ENCODE data around the gene ICA1L. TPM values are rescaled to one million over a fixed set of nuclear protein-coding genes. Genes with fewer than 3 reads are reported as not detected.
"Not testable (repeated sequence)": the region's sequence is repeated elsewhere in the genome, so short reads cannot be mapped to it uniquely, and the experiment has no call there.

The ICA1L gene
- total RNA-seq, 1 experiment from 2014 or later = 11.0 TPM

- in situ Hi-C loops (cut with HindIII; ENCODE audit: low pct_unique_long_range_greater_than_20kb, low sequenced_read_pairs) = no loop called here
These were observed 62.8 kb downstream of the ICA1L start for GRCh38 chr2:202808754-202809153.

GRCh38 chr2:202807431-202808138 lies 64.0 kb downstream of the ICA1L start:
- DNase-seq (ENCODE audit: low read depth) = peak; percentile 87
- in situ Hi-C loops (cut with HindIII; ENCODE audit: low pct_unique_long_range_greater_than_20kb, low sequenced_read_pairs) = not testable (repeated sequence)

More at GRCh38 chr2:202808754-202809153, 62.8 kb downstream of the ICA1L start:
- no peak for DNase-seq (ENCODE audit: low read depth)

GRCh38 chr2:202805911-202806310 lies 65.7 kb downstream of the ICA1L start:
- in situ Hi-C loops (cut with HindIII; ENCODE audit: low pct_unique_long_range_greater_than_20kb, low sequenced_read_pairs); DNase-seq (ENCODE audit: low read depth): not testable (repeated sequence)

GRCh38 chr2:202797944-202798343 lies 73.6 kb downstream of the ICA1L start:
- no peak for DNase-seq (ENCODE audit: low read depth)
- in situ Hi-C loops (cut with HindIII; ENCODE audit: low pct_unique_long_range_greater_than_20kb, low sequenced_read_pairs) = no loop called here

GRCh38 chr2:202790676-202791075 lies 80.9 kb downstream of the ICA1L start:
- no peak for DNase-seq (ENCODE audit: low read depth)
- in situ Hi-C loops (cut with HindIII; ENCODE audit: low pct_unique_long_range_greater_than_20kb, low sequenced_read_pairs) = no loop called here

- in situ Hi-C loops (cut with HindIII; ENCODE audit: low pct_unique_long_range_greater_than_20kb, low sequenced_read_pairs) = no loop called here
- DNase-seq (ENCODE audit: low read depth) = no peak
These were observed 84.7 kb downstream of the ICA1L start for GRCh38 chr2:202786842-202787241.

GRCh38 chr2:202782940-202783558 lies 88.5 kb downstream of the ICA1L start:
- DNase-seq (ENCODE audit: low read depth) = no peak
- in situ Hi-C loops (cut with HindIII; ENCODE audit: low pct_unique_long_range_greater_than_20kb, low sequenced_read_pairs) = no loop called here

GRCh38 chr2:202780514-202781021 lies 91.0 kb downstream of the ICA1L start:
- DNase-seq (ENCODE audit: low read depth) = peak; percentile 69
- in situ Hi-C loops (cut with HindIII; ENCODE audit: low pct_unique_long_range_greater_than_20kb, low sequenced_read_pairs) = no loop called here

- in situ Hi-C loops (cut with HindIII; ENCODE audit: low pct_unique_long_range_greater_than_20kb, low sequenced_read_pairs) = no loop called here
- DNase-seq (ENCODE audit: low read depth) = no peak
These were observed 93.3 kb downstream of the ICA1L start for GRCh38 chr2:202778217-202778616.

- DNase-seq (ENCODE audit: low read depth) = no peak
- in situ Hi-C loops (cut with HindIII; ENCODE audit: low pct_unique_long_range_greater_than_20kb, low sequenced_read_pairs) = no loop called here
These were observed 97.5 kb downstream of the ICA1L start for GRCh38 chr2:202774104-202774503.

- in situ Hi-C loops (cut with HindIII; ENCODE audit: low pct_unique_long_range_greater_than_20kb, low sequenced_read_pairs) = no loop called here
- no peak for DNase-seq (ENCODE audit: low read depth)
These were observed 98.1 kb downstream of the ICA1L start for GRCh38 chr2:202773301-202773973.

- in situ Hi-C loops (cut with HindIII; ENCODE audit: low pct_unique_long_range_greater_than_20kb, low sequenced_read_pairs) = no loop called here
- no peak for DNase-seq (ENCODE audit: low read depth)
These were observed 99.7 kb downstream of the ICA1L start for GRCh38 chr2:202771741-202772460.

GRCh38 chr2:202771336-202771735 lies 100.2 kb downstream of the ICA1L start:
- no peak for DNase-seq (ENCODE audit: low read depth)
- in situ Hi-C loops (cut with HindIII; ENCODE audit: low pct_unique_long_range_greater_than_20kb, low sequenced_read_pairs) = no loop called here

- in situ Hi-C loops (cut with HindIII; ENCODE audit: low pct_unique_long_range_greater_than_20kb, low sequenced_read_pairs) = no loop called here
These were observed 102.4 kb downstream of the ICA1L start for GRCh38 chr2:202769201-202769600.

GRCh38 chr2:202768273-202768672 lies 103.3 kb downstream of the ICA1L start:
- in situ Hi-C loops (cut with HindIII; ENCODE audit: low pct_unique_long_range_greater_than_20kb, low sequenced_read_pairs) = no loop called here
- DNase-seq (ENCODE audit: low read depth) = no peak

More at GRCh38 chr2:202769201-202769600, 102.4 kb downstream of the ICA1L start:
- no peak for DNase-seq (ENCODE audit: low read depth)

GRCh38 chr2:202765436-202765835 lies 106.1 kb downstream of the ICA1L start:
- no peak for DNase-seq (ENCODE audit: low read depth)
- in situ Hi-C loops (cut with HindIII; ENCODE audit: low pct_unique_long_range_greater_than_20kb, low sequenced_read_pairs) = no loop called here

- no peak for DNase-seq (ENCODE audit: low read depth)
- in situ Hi-C loops (cut with HindIII; ENCODE audit: low pct_unique_long_range_greater_than_20kb, low sequenced_read_pairs) = no loop called here
These were observed 106.6 kb downstream of the ICA1L start for GRCh38 chr2:202764991-202765390.

- in situ Hi-C loops (cut with HindIII; ENCODE audit: low pct_unique_long_range_greater_than_20kb, low sequenced_read_pairs) = no loop called here
These were observed 107.7 kb downstream of the ICA1L start for GRCh38 chr2:202763916-202764315.

GRCh38 chr2:202762556-202762955 lies 109.0 kb downstream of the ICA1L start:
- in situ Hi-C loops (cut with HindIII; ENCODE audit: low pct_unique_long_range_greater_than_20kb, low sequenced_read_pairs) = no loop called here
- no peak for DNase-seq (ENCODE audit: low read depth)

More at GRCh38 chr2:202763916-202764315, 107.7 kb downstream of the ICA1L start:
- no peak for DNase-seq (ENCODE audit: low read depth)

Measured in Caki2 (cell line).